Measurements from ENCODE around the gene CAGE1.
"Not testable (repeated sequence)": the region's sequence is repeated elsewhere in the genome, so short reads cannot be mapped to it uniquely, and the experiment has no call there.

The CAGE1 gene

GRCh38 chr6:7406743-7407142, 17.2 kb upstream of the CAGE1 start:
- no peak for DNase-seq

GRCh38 chr6:7404546-7404945, 15.0 kb upstream of the CAGE1 start:
- no peak for DNase-seq

- no peak for DNase-seq
Measured at GRCh38 chr6:7402716-7403115, 13.2 kb upstream of the CAGE1 start.

DNA sequence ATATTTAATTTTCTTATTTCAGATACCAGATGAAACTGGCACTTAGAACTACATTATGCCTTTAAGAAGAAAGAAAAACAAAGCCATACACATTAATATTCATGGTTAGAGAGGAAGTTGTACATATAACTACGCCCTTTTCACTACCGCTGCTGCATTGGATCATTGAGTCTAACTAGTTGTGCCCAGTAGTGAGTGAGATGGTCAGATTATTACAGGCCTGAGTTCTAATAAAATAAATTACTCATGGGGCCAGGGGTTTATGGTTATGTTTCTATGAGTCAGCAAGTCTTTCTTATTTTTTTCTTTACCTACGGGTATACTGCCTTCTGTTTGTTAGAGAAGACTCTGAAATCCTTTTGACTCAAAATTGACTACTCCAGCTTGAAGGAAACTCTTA, 11.5 kb upstream of the CAGE1 start:
- no peak for DNase-seq

DNA sequence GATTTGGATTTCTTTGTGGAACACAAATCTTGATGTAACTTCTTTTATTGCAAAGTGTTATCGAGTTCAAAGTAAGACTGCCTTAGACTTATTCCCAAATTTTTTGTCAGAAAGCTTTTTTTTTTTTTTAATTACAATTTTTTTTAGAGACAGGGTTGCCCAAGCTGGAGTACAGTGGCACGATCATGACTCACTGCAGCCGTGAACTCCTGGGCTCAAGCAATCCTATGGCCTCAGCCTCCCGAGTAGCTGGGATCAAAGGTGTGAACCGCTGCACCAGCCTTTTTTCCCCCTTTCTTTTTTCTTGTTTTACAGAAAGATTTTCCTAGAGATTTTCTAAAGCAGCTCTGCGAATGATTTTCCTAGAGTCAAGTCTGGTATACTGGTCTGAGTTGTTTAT, 2.9 kb upstream of the CAGE1 start:
- no peak for DNase-seq

DNA sequence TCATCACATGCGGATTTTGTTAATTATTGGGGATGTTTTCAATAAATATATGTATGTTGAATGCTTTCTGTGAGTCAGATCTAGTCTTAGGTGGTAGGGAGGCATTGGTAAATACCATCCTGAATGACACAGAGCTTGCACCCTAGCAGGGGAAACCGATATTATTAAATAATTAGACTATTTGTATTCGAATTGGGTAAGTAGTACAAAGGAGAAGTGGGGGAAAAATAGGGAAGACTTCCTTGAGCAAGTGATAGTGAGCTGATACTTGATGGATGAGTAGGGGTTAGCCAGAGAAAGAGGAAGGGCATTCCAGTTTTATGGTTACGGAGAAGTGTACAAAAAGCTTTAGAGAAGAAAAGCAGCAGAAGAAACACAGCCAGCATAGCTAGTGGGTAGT, 1.6 kb upstream of the CAGE1 start:
- DNase-seq: no peak

DNA sequence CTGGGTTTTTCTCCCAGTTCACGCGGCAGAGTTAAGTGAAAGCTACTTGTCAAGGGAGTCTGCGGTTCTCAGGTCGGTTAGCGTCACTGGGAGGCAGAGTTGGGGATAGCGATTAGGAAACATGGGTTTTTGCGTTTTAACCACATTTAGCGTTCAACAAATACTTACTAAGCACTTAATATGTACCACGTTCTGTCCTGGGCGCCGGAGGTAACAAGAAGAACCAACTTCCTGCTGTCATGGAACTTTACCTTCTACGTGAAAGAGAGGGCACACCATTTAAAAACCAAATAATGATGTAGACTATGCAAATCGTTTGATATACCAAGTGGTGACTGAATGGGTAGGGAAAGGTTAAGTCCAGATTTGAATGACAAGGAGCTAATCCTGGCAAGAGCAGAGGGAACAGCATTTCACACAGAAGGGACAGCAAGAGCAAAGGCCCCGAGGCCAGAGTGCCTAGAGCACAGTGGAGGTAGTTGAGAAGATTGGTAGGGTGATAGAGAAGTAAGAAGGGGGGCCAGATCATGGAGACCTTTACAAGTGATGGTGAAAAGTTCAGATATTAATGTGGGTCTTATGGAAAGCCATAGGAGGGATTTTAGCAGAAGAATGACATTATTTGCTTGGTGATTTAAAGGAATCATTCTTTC, 810 bp upstream of the CAGE1 start:
- no peak for DNase-seq

GRCh38 chr6:7389162-7389450, 436 bp downstream of the CAGE1 start:
- DNase-seq: no peak

DNA sequence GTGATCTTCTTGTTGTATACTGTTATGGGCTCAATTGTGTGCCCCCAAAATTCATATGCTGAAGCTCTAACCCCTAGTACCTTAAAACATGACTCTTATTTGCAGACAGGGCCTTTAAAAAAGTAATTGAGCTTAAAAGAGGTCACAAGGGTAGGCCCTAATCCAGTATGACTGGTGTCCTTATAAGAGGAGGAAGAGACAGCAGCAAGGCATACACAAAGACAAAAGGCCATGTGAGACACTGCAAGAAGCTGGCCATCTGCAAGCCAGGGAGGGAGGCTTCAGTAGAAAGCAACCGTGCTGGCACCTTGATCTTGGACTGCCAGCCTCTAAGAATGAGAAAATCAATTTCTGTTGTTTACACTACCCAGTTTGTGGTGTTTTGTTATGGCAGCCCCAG, 8.4 kb downstream of the CAGE1 start:
- DNase-seq: no peak

GRCh38 chr6:7378740-7379139, 10.8 kb downstream of the CAGE1 start:
- DNase-seq: no peak

GRCh38 chr6:7377961-7378360, 11.6 kb downstream of the CAGE1 start:
- DNase-seq: no peak

GRCh38 chr6:7373739-7374138, 15.8 kb downstream of the CAGE1 start:
- DNase-seq: no peak

DNA sequence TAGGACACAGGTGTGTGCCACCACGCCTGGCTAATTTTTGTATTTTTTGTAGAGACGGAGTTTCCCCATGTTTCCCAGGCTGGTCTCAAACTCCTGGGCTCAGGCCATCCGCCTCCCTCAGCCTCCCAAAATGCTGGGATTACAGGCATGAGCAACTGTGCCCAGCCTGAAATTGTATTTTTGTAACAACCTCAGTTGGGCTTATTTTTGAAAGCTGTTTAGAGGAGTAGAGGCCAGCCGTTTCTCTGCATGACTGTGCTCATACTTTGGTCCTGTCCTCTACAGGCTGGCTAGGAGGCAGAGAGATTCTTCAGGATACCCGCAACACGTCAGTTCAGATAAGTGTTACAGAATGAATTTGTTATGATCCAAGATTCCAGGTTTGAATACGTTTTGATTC, 22.1 kb downstream of the CAGE1 start:
- DNase-seq: no peak

DNA sequence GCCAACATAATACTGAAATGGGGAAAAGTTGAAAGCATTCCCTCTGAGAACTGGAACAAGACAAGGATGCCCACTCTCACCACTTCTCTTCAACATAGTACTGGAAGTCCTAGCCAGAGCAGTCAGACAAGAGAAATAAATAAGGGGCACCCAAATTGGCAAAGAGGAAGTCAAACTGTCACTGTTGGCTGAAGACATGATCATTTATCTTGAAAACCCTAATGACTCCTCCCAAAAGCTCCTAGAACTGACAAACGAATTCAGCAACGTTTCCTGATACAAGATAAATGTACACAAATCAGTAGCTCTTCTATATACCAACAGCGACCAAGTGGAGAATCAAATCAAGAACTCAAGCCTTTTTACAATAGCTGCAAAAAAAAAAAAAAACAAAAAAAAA, 37.6 kb downstream of the CAGE1 start:
- not testable (repeated sequence) for DNase-seq

GRCh38 chr6:7350591-7350990, 39.0 kb downstream of the CAGE1 start:
- not testable (repeated sequence) for DNase-seq

- DNase-seq: not testable (repeated sequence)
Measured at GRCh38 chr6:7347551-7347997, 42.0 kb downstream of the CAGE1 start.

DNA sequence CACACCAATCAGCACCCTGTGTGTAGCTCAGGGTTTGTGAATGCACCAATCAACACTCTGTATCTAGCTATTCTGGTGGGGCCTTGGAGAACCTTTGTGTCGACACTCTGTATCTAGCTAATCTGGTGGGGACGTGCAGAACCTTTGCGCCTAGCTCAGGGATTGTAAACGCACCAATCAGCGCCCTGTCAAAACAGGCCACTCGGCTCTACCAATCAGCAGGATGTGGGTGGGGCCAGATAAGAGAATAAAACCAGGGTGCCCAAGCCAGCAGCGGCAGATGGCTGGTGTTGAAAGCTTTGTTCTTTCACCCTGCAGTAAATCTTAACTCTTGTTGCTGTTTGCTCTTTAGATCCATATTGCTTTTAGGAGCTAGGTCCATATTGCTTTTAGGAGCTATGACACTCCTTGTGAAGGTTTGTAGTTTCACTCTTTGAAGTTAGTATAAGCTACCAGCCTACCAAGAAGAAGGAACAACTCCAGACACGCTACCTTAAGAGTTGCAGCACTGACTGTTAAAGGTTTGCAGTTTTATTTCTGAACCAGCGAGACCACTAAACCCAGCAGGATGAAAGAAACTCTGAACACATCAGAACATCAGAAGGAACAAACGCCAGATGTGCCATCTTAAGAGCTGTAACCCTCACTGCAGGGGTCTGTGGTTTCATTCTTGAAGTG, 44.6 kb downstream of the CAGE1 start:
- DNase-seq: not testable (repeated sequence)

GRCh38 chr6:7343546-7344475, 45.7 kb downstream of the CAGE1 start:
- no peak for DNase-seq

DNA sequence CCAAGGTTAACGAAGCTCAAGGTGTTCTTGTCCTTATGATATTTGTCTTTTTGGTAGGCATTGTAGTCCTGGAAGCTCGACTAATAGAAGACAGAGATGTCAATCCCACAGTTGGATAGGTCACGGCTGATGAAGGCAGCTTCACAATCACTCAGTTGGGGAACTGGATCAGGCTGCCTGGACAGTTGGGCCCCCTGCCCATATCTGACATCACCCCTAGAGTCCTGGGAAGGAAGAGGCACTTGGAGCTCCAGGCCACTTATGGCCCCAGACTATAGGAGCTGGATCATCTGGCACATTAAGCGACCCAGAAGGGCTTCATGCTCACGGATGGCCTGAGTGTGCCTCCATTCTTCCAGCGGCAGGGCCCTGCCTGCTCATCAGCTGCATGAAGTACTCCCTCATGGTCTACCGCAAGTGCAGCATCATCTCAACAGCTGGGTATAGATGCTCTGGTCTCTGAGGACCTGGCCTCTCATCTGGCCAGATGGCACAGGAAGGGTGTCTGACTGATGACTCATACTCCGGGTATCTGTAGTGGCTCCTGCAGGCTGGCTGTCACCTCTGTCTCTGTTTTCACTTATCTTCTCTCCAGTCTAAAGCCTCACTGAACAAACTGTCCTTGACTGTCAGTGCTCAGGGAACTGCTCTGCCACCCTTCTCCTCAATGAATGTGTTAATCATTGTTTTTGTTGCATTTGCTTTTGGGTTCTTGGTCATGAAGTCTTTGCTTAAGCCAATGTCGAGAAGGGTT, 47.4 kb downstream of the CAGE1 start:
- no peak for DNase-seq

GRCh38 chr6:7341271-7341670, 48.3 kb downstream of the CAGE1 start:
- DNase-seq: no peak

- DNase-seq: not testable (repeated sequence)
Measured at GRCh38 chr6:7339007-7339732, 50.4 kb downstream of the CAGE1 start.

- DNase-seq: no peak
Measured at GRCh38 chr6:7338031-7338430, 51.5 kb downstream of the CAGE1 start.
